ENCODE results near the gene PIP5K1B.

PIP5K1B gene

DNA sequence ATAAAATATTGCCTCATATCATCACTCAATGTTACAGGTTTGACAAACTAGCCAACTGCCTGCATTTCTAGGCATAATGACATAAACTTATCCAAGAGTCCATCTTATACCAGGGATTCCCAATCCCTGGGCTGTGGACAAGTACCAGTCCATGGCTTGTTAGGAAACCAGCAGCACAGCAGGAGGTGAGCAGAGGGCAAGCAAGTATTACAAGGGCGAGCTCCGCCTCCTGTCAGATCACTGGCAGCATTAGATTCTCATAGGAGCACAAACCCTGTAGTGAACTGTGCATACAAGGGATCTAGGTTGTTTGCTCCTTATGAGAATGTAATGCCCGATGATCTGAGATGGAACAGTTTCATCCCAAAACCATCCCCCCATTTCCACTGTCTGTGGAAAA, 164.0 kb downstream of the PIP5K1B start:
- H3K4me3 ChIP-seq (replicated peaks; ENCODE audit: low read depth, low read length): no peak overlapping the region
- no peak for DNase-seq (ENCODE audit: extremely low read depth, low read depth)
- TF ChIP-seq, protein P1, sequence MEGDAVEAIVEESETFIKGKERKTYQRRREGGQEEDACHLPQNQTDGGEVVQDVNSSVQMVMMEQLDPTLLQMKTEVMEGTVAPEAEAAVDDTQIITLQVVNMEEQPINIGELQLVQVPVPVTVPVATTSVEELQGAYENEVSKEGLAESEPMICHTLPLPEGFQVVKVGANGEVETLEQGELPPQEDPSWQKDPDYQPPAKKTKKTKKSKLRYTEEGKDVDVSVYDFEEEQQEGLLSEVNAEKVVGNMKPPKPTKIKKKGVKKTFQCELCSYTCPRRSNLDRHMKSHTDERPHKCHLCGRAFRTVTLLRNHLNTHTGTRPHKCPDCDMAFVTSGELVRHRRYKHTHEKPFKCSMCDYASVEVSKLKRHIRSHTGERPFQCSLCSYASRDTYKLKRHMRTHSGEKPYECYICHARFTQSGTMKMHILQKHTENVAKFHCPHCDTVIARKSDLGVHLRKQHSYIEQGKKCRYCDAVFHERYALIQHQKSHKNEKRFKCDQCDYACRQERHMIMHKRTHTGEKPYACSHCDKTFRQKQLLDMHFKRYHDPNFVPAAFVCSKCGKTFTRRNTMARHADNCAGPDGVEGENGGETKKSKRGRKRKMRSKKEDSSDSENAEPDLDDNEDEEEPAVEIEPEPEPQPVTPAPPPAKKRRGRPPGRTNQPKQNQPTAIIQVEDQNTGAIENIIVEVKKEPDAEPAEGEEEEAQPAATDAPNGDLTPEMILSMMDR (IDR thresholded peaks at IDR 0.05; ENCODE audit: low read depth, low read length, missing control alignments): no peak

DNA sequence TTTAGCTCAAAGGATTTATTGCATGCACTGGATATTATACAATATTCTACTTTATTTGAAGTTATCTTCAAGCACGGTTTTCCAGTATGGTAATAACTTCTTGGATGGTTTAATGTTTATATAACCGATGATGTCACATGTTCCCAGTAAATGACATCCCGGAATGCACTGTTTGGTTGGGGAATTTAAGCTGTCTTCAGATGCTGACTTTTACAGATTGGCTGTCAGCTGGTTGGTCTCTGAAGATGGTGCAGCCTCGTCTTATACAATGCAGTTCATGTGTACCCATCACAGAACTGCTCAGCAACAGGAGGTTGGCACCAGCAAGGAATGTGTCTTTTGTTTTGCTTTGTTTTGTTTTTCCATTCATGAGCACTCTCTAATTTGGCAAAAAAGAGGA, 165.0 kb downstream of the PIP5K1B start:
- H3K4me3 ChIP-seq (replicated peaks; ENCODE audit: low read depth, low read length): no peak overlapping the region
- TF ChIP-seq, protein P1 (IDR thresholded peaks at IDR 0.05; ENCODE audit: low read depth, low read length, missing control alignments): no peak
- DNase-seq (ENCODE audit: extremely low read depth, low read depth): no peak

DNA sequence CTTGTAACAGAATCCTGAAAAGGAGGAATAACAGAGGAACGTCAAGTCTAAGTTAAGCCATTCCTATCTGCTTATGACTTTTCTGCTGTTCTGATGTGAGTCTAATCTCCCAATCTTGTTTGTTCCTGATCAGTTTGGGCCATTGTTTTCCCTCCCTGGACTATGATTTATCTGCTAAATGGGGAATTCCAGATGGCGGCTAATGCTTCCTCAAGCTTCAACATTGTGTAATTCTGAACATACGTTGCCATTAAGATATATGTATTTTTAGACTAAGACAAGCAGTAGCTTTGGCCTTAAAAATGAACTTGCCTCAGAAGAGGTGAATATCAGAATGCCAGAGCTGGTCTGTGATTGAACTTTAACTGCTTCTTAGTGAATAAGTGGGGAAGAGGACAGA, 166.2 kb downstream of the PIP5K1B start:
- TF ChIP-seq, protein P1 (IDR thresholded peaks at IDR 0.05; ENCODE audit: low read depth, low read length, missing control alignments): no peak
- no peak for DNase-seq (ENCODE audit: extremely low read depth, low read depth)
- no peak overlapping the region for H3K4me3 ChIP-seq (replicated peaks; ENCODE audit: low read depth, low read length)

DNA sequence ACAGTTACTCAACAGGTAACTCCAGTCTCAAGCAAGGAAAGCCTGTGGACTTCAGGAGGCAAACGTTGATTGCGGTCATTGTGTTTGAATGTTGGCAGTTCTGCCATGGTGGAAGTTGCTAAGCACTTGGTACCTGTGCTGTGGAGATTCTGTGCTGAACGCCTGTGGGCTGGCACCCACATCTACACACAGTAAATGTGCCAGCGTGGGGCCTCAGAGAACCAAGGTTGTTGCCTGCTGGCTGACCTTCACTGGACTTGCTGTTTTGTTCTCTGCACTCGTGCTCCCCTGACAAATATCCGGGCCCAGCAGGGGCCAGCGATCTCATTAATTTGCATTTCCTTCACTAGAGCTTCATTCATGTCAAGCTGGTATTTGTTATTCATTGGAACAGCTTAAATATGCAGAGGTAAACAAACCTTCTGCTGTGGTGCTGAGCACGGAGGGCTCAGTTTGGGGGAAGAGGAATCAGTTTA, 167.0 kb downstream of the PIP5K1B start:
- TF ChIP-seq, protein P1 (IDR thresholded peaks at IDR 0.05; ENCODE audit: low read depth, low read length, missing control alignments): no peak
- H3K4me3 ChIP-seq (replicated peaks; ENCODE audit: low read depth, low read length): no peak overlapping the region
- no peak for DNase-seq (ENCODE audit: extremely low read depth, low read depth)

DNA sequence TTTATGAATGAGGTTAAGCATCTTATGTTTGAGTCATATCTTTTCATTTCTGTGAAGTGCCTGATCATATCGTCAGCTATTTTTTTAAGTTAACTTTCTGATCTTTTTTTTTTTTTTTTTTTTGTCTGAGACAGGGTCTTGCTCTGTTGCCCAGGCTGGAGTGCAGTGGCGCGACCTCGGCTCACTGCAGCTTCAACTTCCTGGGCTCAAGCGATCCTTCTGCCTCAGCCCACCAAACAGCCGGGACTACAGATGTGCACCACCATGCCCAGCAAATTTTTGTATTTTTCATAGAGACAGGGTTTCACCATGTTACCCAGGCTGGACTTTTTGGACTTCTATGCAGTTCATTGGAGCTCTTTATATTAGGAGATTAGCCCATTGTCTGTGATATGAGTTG, 168.1 kb downstream of the PIP5K1B start:
- no peak for DNase-seq (ENCODE audit: extremely low read depth, low read depth)
- TF ChIP-seq, protein P1 (IDR thresholded peaks at IDR 0.05; ENCODE audit: low read depth, low read length, missing control alignments): no peak
- no peak overlapping the region for H3K4me3 ChIP-seq (replicated peaks; ENCODE audit: low read depth, low read length)

DNA sequence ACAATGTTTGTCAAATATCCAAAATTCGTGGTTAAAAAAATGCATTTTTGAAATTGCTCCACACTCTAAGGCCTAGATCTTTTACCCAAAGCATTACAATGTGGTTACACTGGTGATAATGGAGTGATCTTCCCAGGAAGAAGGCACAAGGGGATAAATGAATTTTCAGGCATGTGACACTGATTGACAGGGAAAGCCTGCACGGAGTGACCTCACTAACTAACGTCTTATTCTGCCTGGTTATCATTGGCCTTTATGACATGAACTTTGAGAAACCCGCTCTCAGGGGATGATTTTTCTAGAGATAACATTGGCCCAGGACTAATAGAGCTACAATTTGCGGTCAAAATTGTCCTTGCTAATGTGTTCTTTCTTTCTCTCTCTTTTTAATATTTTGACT, 171.2 kb downstream of the PIP5K1B start:
- H3K4me3 ChIP-seq (replicated peaks; ENCODE audit: low read depth, low read length): no peak overlapping the region
- TF ChIP-seq, protein P1 (IDR thresholded peaks at IDR 0.05; ENCODE audit: low read depth, low read length, missing control alignments): no peak
- no peak for DNase-seq (ENCODE audit: extremely low read depth, low read depth)

DNA sequence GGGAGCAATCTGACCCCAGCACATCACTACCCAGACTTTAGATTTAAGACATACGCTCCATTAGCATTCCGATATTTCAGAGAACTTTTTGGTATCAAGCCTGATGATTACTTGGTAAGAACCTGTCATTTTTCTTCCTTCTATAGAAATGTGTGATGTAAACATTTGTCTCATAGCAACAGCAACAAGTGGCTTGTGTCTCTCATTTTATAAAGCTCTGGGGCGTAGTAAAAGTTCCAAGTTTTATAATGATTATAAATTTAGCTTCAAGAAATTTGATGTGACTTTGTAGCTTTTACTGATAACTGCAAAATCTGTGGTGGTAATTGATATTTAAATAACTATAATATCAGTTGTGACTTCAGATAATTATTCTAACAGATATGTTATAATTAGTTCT, 171.6 kb downstream of the PIP5K1B start:
- no peak for DNase-seq (ENCODE audit: extremely low read depth, low read depth)
- H3K4me3 ChIP-seq (replicated peaks; ENCODE audit: low read depth, low read length): no peak overlapping the region
- TF ChIP-seq, protein P1 (IDR thresholded peaks at IDR 0.05; ENCODE audit: low read depth, low read length, missing control alignments): no peak

Measured in HFF-Myc (cell line).